Measurements from ENCODE around the gene ITGA5. TPM values are rescaled to one million over a fixed set of nuclear protein-coding genes. Genes with fewer than 3 reads are reported as not detected.

Gene ITGA5
- total RNA-seq, 1 experiment from 2014 or later: 49.7 TPM

GRCh38 chr12:54412348-54412747 lies 6.7 kb downstream of the ITGA5 start:
- H3K9me2 ChIP-seq (ENCODE audit: insufficient read depth): no peaks in the 10 kb centered on the region
- H3K27me3 ChIP-seq (ENCODE audit: insufficient read depth, low read length): no peaks in the 10 kb centered on the region
- no TSS peak for BruUV-seq (replicated peaks)
- no peak overlapping the region for H3K9ac ChIP-seq (ENCODE audit: low read length)
- H3K4me2 ChIP-seq (ENCODE audit: low read length): no peak overlapping the region
- ChIA-PET POLR2A (no interaction called here), CTCF (interaction anchor here (2.7 kb wide), 1 partner anchor 12 kb away, joined by 18 read pairs; no protein-coding TSS in a partner anchor), RAD21 (ENCODE audit: low non-redundant PET in 1 of 2, low total read pairs in 2 of 2, uncharacterized antibody in 2 of 2, unreplicated experiment in 2 of 2) (no interaction called here)
- DNase-seq (ENCODE audit: low read depth, low spot score) (no peak), ATAC-seq (no peak)
- H3K27ac ChIP-seq (ENCODE audit: low read depth, low read length): no peak overlapping the region
- intact Hi-C loops (cut with micrococcal nuclease): no loop called here
- no peaks in the 10 kb centered on the region for H3K9me3 ChIP-seq (ENCODE audit: control insufficient read depth in 1 of 2, insufficient read depth in 1 of 2, low read depth in 1 of 2, low read length in 2 of 2)
- peaks cover 10 to 13% of the 10 kb centered on the region in 2 experiments; a peak in 3 of 4 replicates for H3K36me3 ChIP-seq (ENCODE audit: control insufficient read depth in 1 of 2, insufficient read depth in 2 of 2, low read length in 2 of 2)
- no peaks in the 10 kb centered on the region for H4K20me1 ChIP-seq (ENCODE audit: insufficient read depth)
- H3K4me1 ChIP-seq (ENCODE audit: control insufficient read depth in 1 of 2, insufficient read depth in 2 of 2, low read length in 2 of 2): peaks cover 5 to 27% of the 10 kb centered on the region in 2 experiments; a peak in 3 of 4 replicates
- no peak overlapping the region for H3K4me3 ChIP-seq (replicated peaks in 1 of 2; ENCODE audit: low read depth in 1 of 2, low read length in 2 of 2)
- TF ChIP-seq ATF3 (IDR thresholded peaks at IDR 0.05) (no peak), SRF (IDR thresholded peaks at IDR 0.05; ENCODE audit: low read depth) (no peak), ZNF274 (IDR thresholded peaks at IDR 0.05; ENCODE audit: low read depth, low read length) (no peak), ELF1 (IDR thresholded peaks at IDR 0.05; ENCODE audit: borderline replicate concordance, low read depth) (no peak), EZH2phosphoT487 (IDR thresholded peaks at IDR 0.05; ENCODE audit: borderline replicate concordance) (no peak), CTCF (IDR thresholded peaks at IDR 0.05 in 2 of 3, conservative IDR thresholded peaks at IDR 0.05 in 1 of 3; ENCODE audit: borderline replicate concordance in 1 of 3, insufficient read depth in 1 of 3, low read depth in 2 of 3, low read length in 2 of 3) (no peak), TCF7L2 (IDR thresholded peaks at IDR 0.05; ENCODE audit: borderline replicate concordance, extremely low read depth, insufficient read depth, insufficient read length) (no peak), ZBTB33 (IDR thresholded peaks at IDR 0.05; ENCODE audit: extremely low read depth, insufficient replicate concordance, low read length) (no peak), EZH2 (IDR thresholded peaks at IDR 0.05) (no peak), YY1 (IDR thresholded peaks at IDR 0.05; ENCODE audit: extremely low read depth, insufficient replicate concordance, low read depth, low read length) (no peak), JUND (IDR thresholded peaks at IDR 0.05) (no peak), SP1 (IDR thresholded peaks at IDR 0.05; ENCODE audit: low read depth) (no peak), REST (IDR thresholded peaks at IDR 0.05; ENCODE audit: low read depth) (no peak), EGR1 (IDR thresholded peaks at IDR 0.05; ENCODE audit: low read depth) (no peak), FOSL1 (IDR thresholded peaks at IDR 0.05; ENCODE audit: low read depth) (no peak), RAD21 (IDR thresholded peaks at IDR 0.05; ENCODE audit: low read depth) (no peak), POLR2A (IDR thresholded peaks at IDR 0.05; ENCODE audit: borderline replicate concordance, extremely low read depth, insufficient read depth, insufficient read length) (no peak), ZFX (IDR thresholded peaks at IDR 0.05) (no peak)
- peaks cover 29% of the 10 kb centered on the region for H3K79me2 ChIP-seq (ENCODE audit: insufficient read depth, low read length)
- H2AFZ ChIP-seq (ENCODE audit: low read depth, low read length, poor library complexity, severe bottlenecking): no peak overlapping the region
